NCI-H2196 treated with DMSO at 0.1 percent for 48 hours (cell line): Measurements from ENCODE around the gene PARM1.

ENCODE experiments used
- DNase-seq: peaks from one replicate; lab custom pipeline; 2025; ENCODE audit not compliant: unreplicated experiment; lab: John Stamatoyannopoulos, UW

PARM1 gene

DNA sequence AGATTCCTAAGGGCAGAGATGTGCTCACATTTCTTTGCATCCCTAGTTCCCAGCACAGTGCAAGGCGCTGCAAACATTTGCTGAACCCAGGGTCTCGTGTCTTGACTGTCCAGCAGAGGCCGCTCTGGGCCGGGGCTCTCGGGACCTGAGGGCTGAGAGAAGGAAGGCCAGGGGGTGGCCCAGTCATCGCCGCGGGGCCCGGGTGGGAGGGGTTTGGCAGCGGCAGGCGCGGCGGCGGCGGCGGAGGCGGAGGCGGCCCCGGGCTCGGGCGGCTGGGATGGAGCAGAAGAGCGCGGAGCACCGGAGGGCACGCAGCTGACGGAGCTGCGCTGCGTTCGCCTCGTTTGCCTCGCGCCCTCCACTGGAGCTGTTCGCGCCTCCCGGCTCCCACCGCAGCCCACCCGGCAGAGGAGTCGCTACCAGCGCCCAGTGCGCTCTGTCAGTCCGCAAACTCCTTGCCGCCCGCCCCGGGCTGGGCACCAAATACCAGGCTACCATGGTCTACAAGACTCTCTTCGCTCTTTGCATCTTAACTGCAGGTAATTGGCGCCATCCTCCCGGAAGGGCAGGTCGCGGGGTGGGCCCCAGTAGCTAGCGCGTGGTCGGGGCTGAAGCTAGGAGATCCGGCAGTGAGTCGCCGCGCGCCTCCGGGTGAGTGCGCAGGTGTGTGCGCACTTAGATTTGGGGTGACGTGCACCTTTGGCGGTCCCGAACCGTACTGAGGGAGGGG lies at the start of gene PARM1:
Gene PARM1 (plus strand): TSS at position 285 of the 730 bp plus-strand sequence. CDS start 212 bp downstream, at position 497.
- peak; percentile 57 for DNase-seq

- no peak for DNase-seq
Measured at GRCh38 chr4:74884266-74884665, 48.6 kb upstream of the PARM1 start.

- peak; percentile 35 for DNase-seq
Measured at GRCh38 chr4:74886484-74886883, 46.4 kb upstream of the PARM1 start.

- no peak for DNase-seq
Measured at GRCh38 chr4:74890341-74890740, 42.6 kb upstream of the PARM1 start.

GRCh38 chr4:74891037-74891436 lies 41.9 kb upstream of the PARM1 start:
- DNase-seq = no peak

GRCh38 chr4:74893171-74893570 lies 39.7 kb upstream of the PARM1 start:
- no peak for DNase-seq

DNA sequence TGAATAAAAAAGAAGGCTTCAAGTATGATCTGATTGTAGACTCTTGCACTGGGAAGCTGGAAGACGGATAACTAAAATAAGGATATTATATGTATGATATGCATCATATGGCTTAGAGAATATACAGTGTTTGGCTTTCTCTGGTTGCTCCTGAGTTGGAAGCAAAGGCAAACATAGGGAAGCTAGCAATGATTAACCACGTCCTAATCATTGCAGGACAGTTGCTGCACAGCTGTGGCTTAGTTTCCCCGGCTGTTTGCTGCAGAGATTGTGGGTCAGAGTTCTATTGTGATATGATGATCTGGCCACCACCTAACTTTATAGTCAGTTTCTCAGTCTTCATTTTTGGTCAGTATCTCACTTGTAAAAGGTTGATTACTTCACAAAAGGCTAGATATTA lies 36.3 kb upstream of the PARM1 start:
- DNase-seq = no peak

DNA sequence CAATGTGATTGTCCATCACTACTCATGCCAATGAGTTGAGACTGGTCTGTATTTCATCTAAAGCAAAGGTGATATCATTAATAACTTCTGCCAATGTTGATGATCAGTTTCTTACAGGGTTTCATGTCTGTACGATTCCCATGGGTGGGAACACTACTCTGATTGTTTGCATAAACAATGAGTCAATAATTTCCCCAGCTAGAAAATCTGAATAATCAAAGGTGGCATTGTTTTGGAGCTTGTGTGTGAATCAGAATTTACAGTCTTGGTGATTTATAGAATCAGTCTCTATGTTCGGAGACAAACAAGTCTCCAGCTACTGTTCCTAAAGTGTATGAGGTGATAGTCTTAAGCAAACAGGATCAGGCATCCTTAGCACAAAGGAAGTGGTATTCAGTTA lies 35.5 kb upstream of the PARM1 start:
- DNase-seq = no peak

- DNase-seq = no peak
Measured at GRCh38 chr4:74900862-74901261, 32.1 kb upstream of the PARM1 start.

DNA sequence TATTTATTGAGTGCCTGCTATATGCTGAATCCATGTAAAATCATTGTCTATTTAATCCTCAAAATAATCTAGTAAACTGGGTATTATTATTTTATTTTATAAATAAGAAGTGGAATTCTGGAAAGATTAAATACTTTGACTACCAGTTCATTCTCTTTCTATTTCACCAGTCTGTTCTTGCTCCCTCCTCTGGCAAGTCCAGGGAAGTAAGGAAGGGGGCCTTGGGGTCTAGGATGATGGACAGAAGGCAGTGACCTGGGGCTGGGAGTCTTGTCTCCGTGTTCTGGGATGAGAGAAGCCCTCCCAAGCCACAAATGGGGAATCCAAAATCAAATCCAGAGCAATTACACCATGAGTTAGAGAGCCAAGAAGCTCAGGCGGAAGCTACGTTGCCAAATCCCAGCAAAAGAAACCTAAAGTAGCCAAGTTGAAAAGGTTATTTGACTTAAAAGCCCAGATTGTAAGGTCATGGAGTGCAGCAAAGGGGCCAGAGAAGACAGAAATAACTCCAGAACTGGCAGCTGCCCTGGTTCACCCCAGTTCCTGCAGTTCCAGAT lies 28.3 kb upstream of the PARM1 start:
- DNase-seq = no peak

DNA sequence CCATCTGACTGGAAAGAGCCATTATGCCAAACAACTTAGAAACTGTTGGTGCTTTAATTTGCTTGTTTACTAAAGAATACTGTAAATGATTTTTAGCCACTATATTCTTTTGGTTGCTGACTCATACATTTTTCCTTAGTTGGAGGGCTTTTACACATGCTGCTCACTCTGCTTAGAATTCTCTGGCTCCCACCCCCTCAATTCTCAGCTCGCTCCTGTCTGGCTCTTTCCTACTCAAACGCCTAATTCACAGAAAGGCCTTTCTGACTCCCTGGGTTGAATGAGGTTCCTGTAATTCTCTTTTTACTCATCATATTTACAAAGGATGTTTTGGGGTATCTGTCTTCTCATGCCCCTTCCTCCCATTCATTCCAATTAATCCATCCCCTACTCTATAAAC lies 26.1 kb upstream of the PARM1 start:
- no peak for DNase-seq

- DNase-seq = no peak
Measured at GRCh38 chr4:74919783-74920182, 13.1 kb upstream of the PARM1 start.

GRCh38 chr4:74920704-74921103 lies 12.2 kb upstream of the PARM1 start:
- no peak for DNase-seq

- DNase-seq = no peak
Measured at GRCh38 chr4:74921490-74921889, 11.4 kb upstream of the PARM1 start.

DNA sequence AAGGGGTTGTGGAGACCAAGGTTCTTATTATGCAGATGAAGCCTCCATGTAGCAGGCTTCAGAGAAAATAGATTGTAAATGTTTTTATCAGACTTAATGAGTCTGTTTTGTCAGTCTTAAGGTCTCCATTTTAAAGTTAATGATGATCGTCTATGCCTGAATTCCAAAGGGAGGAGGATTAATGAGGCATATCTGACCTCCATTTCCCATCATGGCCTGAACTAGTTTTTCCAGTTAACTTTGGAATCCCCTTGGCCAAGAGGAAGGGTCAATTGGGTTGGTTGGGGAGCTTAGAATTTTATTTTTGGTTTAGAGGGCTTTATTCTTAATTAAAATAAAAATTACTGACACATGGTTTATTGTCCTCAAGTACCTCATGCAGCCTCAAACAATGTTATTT lies 6.9 kb upstream of the PARM1 start:
- no peak for DNase-seq

DNA sequence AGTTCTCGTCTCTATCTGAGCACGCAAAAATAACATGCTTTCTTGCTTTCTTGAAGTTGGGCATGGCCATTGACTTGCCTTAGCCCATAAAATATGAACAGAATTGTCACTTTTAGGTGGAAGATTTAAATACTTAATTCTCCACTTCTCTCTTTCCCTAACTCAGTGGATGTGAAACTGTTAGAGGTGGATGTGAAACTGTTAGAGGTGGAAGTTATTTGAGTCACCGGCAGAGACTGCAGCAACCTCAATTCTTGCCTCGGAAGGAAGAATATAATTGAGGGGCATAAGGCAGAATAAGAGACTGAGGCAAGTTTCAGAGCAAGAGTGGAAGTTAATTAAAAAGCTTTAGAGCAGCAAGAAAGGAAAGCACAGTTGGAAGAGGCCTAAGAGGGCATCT lies 2.8 kb upstream of the PARM1 start:
- DNase-seq = no peak

GRCh38 chr4:74931376-74931775 lies 1.5 kb upstream of the PARM1 start:
- DNase-seq = no peak

- no peak for DNase-seq
Measured at GRCh38 chr4:74932010-74932409, 906 bp upstream of the PARM1 start.

DNA sequence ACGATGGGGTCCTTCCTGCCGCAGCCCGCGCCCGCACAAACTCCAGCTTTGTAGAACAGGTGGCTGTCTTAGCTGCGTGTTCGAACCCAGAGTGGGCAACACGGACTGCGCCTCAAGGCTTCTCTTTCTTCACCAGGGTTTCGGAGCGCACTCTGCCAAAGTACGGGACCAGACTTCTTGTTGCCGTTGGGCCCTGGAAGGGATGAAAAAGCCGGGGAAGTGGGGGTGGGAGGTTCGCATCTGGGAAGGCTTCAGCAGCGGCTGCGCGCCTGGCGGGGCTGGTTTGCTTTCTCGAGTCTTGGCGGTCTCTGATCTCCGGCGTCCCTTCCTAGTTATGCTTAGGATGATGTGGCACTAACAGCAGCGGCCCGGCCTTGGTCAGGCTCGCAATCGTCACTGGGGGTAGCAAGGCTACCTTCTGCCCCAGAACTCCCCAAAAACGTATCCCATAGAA lies 673 bp downstream of the PARM1 start:
- DNase-seq = no peak

DNA sequence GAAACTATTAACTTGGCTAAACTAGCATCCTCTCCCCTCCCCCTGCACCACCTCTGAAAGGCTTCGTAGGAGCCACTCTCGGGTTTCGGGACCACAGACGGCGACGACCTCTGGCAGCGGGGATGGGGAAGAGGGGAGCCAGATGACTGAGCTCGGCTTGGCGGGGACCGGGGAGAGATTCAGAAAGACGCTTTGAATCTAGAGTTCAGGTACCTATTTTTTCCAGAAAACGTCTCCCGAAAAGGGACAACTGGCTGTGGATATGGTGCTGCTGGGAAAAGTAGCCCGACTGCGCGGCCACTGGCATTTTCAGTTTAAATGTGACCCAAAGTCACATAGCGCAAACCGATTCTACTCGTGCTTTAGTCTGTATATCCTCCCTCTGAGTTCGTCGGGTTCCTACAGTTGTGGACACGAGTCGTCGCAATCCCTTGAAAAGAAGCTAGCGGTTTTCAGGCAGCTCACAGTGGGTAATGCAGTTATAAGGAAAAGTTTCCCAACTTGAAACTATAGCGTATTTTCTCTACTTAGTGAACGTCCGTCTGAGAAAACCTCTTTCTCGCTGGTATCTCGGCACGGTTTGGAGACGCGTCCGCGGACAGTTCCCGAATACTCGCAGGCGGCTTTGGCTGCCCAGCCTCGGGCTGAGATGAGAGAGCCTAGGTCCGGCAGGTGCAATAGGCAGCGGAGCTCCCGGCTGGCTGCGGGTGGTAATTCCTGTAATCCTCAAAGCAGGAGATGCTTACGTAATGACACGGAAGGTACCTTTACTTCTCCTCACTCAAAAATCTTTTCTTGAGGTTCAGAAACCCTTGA lies 1.3 kb downstream of the PARM1 start:
- peak; percentile 3 for DNase-seq

DNA sequence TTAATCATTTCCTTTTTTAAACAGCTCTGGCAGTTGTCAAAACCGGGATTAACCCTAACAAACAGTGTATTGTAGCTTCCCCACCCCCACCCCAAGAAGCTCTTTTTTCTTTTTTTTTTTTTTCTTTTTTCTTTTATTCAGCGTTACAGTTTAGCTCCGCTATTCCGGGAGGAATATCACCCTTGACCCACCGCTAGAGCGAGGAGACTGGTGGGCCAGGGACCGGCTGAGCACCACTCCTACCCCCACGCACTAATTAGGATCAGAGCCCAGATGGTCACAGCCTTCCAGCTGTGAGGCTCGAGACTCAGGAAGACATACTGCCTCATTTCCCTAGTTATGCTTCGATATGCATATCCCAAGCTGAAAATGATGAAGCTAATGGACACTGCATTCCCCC lies 2.0 kb downstream of the PARM1 start:
- no peak for DNase-seq

- no peak for DNase-seq
Measured at GRCh38 chr4:74941123-74941522, 8.2 kb downstream of the PARM1 start.
